Measurements from ENCODE around the gene GDPD2. TPM values are rescaled to one million over a fixed set of nuclear protein-coding genes. Genes with fewer than 3 reads are reported as not detected.

Gene GDPD2
- total RNA-seq, 1 donor from 2014 or later, result 0.13 TPM

- Mint-ChIP-seq H3K27ac (ENCODE audit: unreplicated experiment) (no peak within 1 kb of the TSS), H3K4me1 (ENCODE audit: unreplicated experiment) (no peaks in the 10 kb centered on the region), H3K9me3 (ENCODE audit: unreplicated experiment) (no peaks in the 10 kb centered on the region), H3K36me3 (ENCODE audit: low read depth, unreplicated experiment) (no peaks in the 10 kb centered on the region), H3K27me3 (ENCODE audit: unreplicated experiment) (peaks cover 6% of the 10 kb centered on the region), H3K4me3 (ENCODE audit: unreplicated experiment) (no peak within 1 kb of the TSS)
- TF ChIP-seq CTCF (IDR thresholded peaks at IDR 0.05; ENCODE audit: unreplicated experiment), result no peak
- DNase-seq (ENCODE audit: low spot score), result peak; percentile 38
These were observed 21.3 kb downstream of the GDPD2 start, which contains the start of gene DLG3 for GRCh38 chrX:70444326-70444945. DLG3 (plus strand) TSS chrX:70444835; CDS start chrX:70445202, 367 bp downstream.

- Mint-ChIP-seq H3K4me3 (ENCODE audit: unreplicated experiment) (no peak overlapping the region), H3K36me3 (ENCODE audit: low read depth, unreplicated experiment) (no peaks in the 10 kb centered on the region), H3K27ac (ENCODE audit: unreplicated experiment) (no peak overlapping the region), H3K4me1 (ENCODE audit: unreplicated experiment) (no peaks in the 10 kb centered on the region), H3K27me3 (ENCODE audit: unreplicated experiment) (peaks cover 7% of the 10 kb centered on the region), H3K9me3 (ENCODE audit: unreplicated experiment) (no peaks in the 10 kb centered on the region)
- TF ChIP-seq CTCF (IDR thresholded peaks at IDR 0.05; ENCODE audit: unreplicated experiment), result no peak
- DNase-seq (ENCODE audit: low spot score), result no peak
These were observed 22.0 kb downstream of the GDPD2 start for GRCh38 chrX:70444946-70445656.

- Mint-ChIP-seq H3K4me3 (ENCODE audit: unreplicated experiment) (no peak overlapping the region), H3K27me3 (ENCODE audit: unreplicated experiment) (peaks cover 7% of the 10 kb centered on the region), H3K9me3 (ENCODE audit: unreplicated experiment) (no peaks in the 10 kb centered on the region), H3K27ac (ENCODE audit: unreplicated experiment) (no peak overlapping the region), H3K4me1 (ENCODE audit: unreplicated experiment) (no peaks in the 10 kb centered on the region), H3K36me3 (ENCODE audit: low read depth, unreplicated experiment) (no peaks in the 10 kb centered on the region)
- no peak for TF ChIP-seq CTCF (IDR thresholded peaks at IDR 0.05; ENCODE audit: unreplicated experiment)
- DNase-seq (ENCODE audit: low spot score), result no peak
These were observed 22.8 kb downstream of the GDPD2 start for GRCh38 chrX:70445951-70446350.

GRCh38 chrX:70446380-70447350, 23.6 kb downstream of the GDPD2 start:
- DNase-seq (ENCODE audit: low spot score), result no peak
- H3K27ac Mint-ChIP-seq (ENCODE audit: unreplicated experiment), result no peak overlapping the region
- no peaks in the 10 kb centered on the region for H3K9me3 Mint-ChIP-seq (ENCODE audit: unreplicated experiment)
- H3K27me3 Mint-ChIP-seq (ENCODE audit: unreplicated experiment), result peaks cover 7% of the 10 kb centered on the region
- H3K36me3 Mint-ChIP-seq (ENCODE audit: low read depth, unreplicated experiment), result no peaks in the 10 kb centered on the region
- no peaks in the 10 kb centered on the region for H3K4me1 Mint-ChIP-seq (ENCODE audit: unreplicated experiment)
- H3K4me3 Mint-ChIP-seq (ENCODE audit: unreplicated experiment), result no peak overlapping the region
- no peak for TF ChIP-seq CTCF (IDR thresholded peaks at IDR 0.05; ENCODE audit: unreplicated experiment)
